GM12892 (cell line): ENCODE data around the gene MRPL23.

Experiments used
- DNase-seq: peaks from one replicate; pipeline ENCODE4 v3.0.0; 2011; ENCODE audit not compliant: insufficient read length
- FAIRE-seq: peaks from 2 replicates; lab custom pipeline; 2011; peaks lifted over from hg19 to GRCh38; lab: Jason Lieb, UNC
- POLR2A ChIP-seq: IDR thresholded peaks from 2 replicates; pipeline ENCODE4 v1.6.1; 2011; ENCODE audit warnings: low read depth, low read length, control low read depth
- POLR2AphosphoS5 ChIP-seq: IDR thresholded peaks from 2 replicates; pipeline ENCODE4 v1.6.1; 2011; ENCODE audit warnings: low read depth, low read length, control low read depth
- TAF1 ChIP-seq: IDR thresholded peaks from 2 replicates; pipeline ENCODE4 v1.6.1; 2011; ENCODE audit warnings: low read depth, mild to moderate bottlenecking, control low read depth, low read length, borderline replicate concordance

MRPL23 gene

DNA sequence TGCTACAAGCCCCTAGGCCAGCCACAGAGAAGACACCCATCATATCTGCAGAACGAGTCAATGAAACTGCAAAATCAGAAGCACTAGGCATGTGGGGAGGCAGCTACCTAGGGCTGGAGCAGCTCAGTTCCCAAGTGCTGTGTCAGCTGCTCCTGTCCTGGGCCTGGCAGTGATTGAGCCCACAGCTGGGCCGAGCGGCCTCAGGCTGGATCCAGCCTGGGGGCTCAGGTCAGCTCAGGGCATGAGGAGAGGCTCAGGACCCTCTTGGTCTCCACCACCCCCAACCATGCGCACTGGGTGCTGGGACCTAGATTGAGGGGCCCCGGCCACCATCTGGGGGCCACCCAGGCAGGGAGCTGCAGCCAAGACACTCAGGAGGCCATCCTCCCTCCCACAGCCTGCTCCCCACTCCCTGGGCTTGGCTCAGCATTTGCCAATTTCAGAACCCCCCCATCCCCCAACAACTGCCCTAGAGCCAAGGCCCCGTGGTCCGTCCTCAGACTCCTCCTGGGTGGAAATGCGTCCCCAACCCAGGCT, 30.1 kb upstream of the MRPL23 start:
- no peak for FAIRE-seq
- no peak for TF ChIP-seq TAF1
- no peak; the same call in none of the 2 replicates for TF ChIP-seq POLR2A
- TF ChIP-seq POLR2AphosphoS5, result peak; percentile 59; the same call in 1 of the 2 replicates

GRCh38 chr11:1917523-1918435, 29.4 kb upstream of the MRPL23 start:
- no peak for TF ChIP-seq POLR2A
- no peak for TF ChIP-seq POLR2AphosphoS5
- no peak for TF ChIP-seq TAF1
- FAIRE-seq (no peak), DNase-seq (peak; percentile 60)

More for the DNA sequence above, 30.1 kb upstream of the MRPL23 start:
- DNase-seq, result peak; percentile 46

GRCh38 chr11:1918436-1919315, 28.5 kb upstream of the MRPL23 start:
- FAIRE-seq, result no peak
- TF ChIP-seq POLR2AphosphoS5 (no peak), POLR2A (no peak), TAF1 (no peak)
- DNase-seq, result peak; percentile 31

GRCh38 chr11:1919391-1920127, 27.6 kb upstream of the MRPL23 start, which contains the start of gene TNNT3:
TSS of gene TNNT3 (plus strand) at chr11:1919703. CDS start at chr11:1922875, 3,172 bp downstream.
- TF ChIP-seq POLR2AphosphoS5 (no peak), POLR2A (no peak), TAF1 (no peak)
- FAIRE-seq, result no peak
- peak; percentile 35 for DNase-seq

DNA sequence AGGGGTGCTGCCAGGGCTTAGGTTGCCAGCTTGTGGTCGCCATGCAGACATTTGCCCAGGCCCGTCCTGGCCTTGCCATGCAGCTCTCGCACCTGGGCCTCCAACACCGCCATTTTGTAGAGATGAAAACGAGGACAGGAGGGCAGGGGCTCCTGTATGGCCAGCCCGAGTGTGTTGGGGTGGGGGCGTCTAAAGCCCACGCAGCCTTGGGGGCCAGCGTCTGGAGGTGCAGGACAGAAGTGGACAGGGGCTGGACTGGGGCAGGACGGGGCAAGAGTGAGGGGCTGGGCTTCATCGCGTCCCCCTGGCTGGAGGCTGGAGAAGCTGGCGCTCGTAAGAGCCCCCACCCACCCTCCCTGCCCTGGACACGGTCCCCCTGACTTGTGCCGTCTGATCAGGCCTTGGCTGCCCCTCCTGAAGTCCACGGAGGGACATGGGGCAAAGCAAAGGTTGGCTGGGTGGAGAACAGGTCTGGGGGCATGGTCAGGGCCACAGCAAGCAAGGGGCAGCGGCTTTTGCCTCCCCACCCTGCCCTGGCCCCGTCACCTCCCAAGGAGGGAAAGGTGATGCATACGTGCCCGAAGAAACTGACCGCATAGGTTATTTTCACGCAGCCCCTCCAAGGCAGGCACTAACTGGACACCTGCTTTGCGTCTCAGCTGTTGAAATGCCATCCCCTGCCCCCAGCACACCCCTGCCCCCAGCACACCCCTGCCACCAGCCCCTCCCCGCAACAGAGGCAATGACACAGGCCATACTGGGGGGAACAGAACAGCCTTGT, 26.8 kb upstream of the MRPL23 start:
- no peak for FAIRE-seq
- no peak for DNase-seq
- TF ChIP-seq POLR2A (no peak), POLR2AphosphoS5 (no peak), TAF1 (no peak)

DNA sequence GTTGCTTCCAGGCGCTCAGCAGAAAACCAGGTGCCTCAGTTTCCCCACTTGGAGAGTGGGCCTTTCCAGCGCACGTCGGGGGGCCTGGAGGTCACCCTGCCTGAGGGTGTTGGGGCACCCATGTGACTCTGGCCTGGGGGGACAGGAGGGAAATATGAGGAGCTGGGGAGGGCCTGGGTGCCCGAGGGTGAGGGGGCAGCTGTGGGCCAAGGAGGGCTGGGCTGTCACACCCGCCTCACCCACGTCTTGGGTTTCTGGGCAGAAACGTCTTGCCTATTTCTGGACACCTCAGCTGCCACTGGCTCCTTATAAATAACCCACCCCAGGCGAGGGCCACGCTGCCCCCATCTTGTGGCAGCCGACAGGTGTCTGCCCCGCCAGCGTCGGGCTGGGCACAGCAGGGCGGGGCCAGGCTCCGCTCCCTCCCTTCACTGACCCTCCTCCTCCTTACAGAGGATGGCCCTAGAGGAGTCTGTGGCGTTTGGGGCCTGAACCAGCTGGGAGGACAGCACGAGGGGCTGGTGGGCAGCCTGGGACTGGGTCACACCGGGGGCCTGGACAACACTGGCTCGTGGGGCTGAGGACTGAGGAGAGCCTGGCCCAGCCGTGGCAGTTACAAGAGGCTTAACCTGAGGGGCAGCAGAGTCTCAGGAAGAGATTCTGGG, 26.1 kb upstream of the MRPL23 start:
- no peak for TF ChIP-seq TAF1
- no peak for TF ChIP-seq POLR2A
- TF ChIP-seq POLR2AphosphoS5, result no peak
- FAIRE-seq (no peak), DNase-seq (peak; percentile 29)

DNA sequence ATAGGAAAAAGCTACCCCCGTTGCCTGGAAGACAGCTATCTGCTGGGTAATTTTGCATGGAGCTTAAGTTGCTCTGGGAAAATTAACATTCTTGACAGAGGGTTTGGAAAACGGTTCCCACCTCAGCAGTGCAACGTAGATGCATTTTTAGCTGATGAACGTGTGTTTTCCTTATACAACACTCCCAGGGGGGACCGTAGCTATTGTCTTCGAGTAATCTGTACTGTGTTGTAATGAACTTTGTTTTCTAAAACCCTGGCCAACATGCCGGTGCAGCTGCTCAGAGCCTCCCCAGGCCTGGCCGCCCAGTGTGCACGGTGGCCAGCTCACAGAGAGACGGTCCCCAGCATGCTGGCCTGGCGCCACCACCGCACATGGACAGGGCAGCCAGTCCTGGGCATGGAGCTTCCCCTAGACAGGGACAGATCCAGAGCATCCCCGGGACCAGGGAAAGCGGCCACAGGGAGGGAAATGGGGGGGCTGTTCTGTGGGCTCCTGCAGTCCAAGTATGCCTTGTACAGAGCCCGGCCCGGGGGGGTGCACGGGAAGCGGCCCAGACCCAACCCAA, 25.5 kb upstream of the MRPL23 start:
- DNase-seq (no peak), FAIRE-seq (no peak)
- TF ChIP-seq POLR2AphosphoS5 (no peak), TAF1 (no peak), POLR2A (no peak)

DNA sequence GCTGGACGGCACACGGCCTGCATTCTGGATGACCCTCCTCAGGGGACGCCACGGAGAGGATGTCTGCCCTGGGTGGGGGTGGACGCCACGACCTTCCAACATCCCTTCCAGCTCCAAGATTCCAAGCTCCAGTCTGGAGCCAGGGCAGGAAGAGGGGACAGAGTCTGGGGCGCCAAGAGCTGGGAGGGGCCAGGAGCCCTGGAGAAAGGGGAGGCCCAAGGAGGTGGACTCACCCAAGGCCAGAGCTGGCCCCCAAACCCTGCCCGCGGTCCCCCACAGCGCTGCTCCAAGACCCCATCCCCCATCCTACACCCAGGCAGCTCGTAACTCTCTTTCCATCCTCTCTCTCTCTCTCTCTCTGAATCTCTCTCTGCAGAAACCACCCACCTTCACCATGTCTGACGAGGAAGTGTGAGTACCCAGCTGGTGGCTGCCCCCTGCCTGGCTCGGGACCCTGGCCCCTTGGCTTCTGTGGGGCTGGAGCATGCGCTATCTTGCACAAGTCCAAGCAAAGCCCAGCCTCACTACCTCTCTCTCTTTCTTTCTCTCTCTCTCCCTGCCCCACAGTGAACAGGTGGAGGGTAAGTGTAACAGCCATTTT, 24.6 kb upstream of the MRPL23 start:
- no peak for TF ChIP-seq POLR2A
- no peak for TF ChIP-seq TAF1
- TF ChIP-seq POLR2AphosphoS5, result no peak
- no peak for DNase-seq

GRCh38 chr11:1923201-1923956, 23.8 kb upstream of the MRPL23 start:
- TF ChIP-seq TAF1 (no peak), POLR2AphosphoS5 (no peak), POLR2A (no peak)
- DNase-seq, result no peak
- FAIRE-seq, result no peak

More for the DNA sequence above, 24.6 kb upstream of the MRPL23 start:
- no peak for FAIRE-seq
